Measurements from ENCODE around the gene ASRGL1.

The ASRGL1 gene

DNA sequence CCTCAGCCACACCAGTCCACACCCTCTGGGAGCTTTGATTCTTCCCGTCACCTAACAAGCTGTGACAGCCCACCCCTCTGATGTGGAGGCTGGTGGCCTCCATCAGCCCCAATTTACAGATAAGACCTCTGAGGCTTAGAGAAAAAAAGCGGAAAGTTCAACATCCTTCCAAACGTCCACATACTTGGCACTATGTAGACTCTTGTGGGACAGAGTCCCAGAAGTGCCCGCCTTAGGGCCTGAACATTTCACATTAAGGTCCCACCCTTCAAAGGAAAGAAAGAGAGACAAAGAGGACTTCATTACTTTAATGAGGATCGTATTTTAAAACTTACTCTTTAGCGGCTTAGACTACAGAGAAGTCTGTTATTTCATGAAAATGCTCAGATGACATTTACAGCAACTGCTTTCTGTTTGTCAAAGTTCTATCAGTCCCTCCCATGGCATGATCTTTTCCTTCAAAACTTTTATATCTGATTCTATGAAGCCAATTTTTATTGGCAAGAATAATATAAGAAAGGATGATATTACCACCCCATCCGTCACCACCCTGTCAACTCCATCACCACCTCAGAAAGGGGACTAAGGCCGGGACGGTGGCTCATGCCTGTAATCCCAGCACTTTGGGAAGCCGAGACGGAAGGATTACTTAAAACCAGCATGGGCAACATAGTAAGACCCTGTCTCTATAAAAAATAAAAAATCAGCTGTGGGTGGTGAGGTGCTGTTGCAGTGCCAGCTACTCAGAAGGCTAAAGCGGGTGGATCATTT is 65.9 kb downstream of the ASRGL1 start:
- H3K27me3 ChIP-seq (ENCODE audit: control insufficient read depth, insufficient read depth, low read length), result peaks cover 6% of the 10 kb centered on the region
- peaks cover 41% of the 10 kb centered on the region for H3K4me1 ChIP-seq (ENCODE audit: control insufficient read depth, insufficient read depth, low read length)
- H3K9me3 ChIP-seq (replicated peaks; ENCODE audit: low read length), result no peaks in the 10 kb centered on the region
- H3K36me3 ChIP-seq (ENCODE audit: insufficient read depth, low read length), result no peaks in the 10 kb centered on the region
- no peak overlapping the region for H3K4me2 ChIP-seq (ENCODE audit: low read length)
- no peak overlapping the region for H3K9ac ChIP-seq (ENCODE audit: low read depth, low read length)
- H3K4me3 ChIP-seq (ENCODE audit: low read length), result no peak overlapping the region

DNA sequence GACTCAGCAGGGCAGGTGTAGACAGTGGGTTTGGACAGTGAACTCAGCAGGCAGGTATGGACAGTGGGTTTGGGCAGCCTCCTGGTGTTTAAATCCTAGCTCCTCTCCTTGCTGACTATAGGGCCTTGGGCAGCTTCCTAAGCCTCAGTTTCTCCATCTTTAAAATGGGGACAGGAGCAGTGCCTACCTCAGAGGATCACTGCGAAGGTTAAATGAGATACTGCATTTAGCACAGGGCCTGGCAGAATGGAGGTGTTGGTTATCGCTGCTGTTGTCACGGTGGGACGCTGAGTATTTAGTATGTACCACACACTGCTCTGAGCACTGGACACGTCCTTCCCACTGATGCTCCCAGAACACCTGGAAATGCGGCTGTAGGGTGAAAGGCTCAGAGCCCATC is 67.2 kb downstream of the ASRGL1 start:
- H3K4me3 ChIP-seq (ENCODE audit: low read length), result no peak overlapping the region
- no peak overlapping the region for H3K4me2 ChIP-seq (ENCODE audit: low read length)
- no peaks in the 10 kb centered on the region for H3K9me3 ChIP-seq (replicated peaks; ENCODE audit: low read length)
- peaks cover 29% of the 10 kb centered on the region for H3K4me1 ChIP-seq (ENCODE audit: control insufficient read depth, insufficient read depth, low read length)
- no peak overlapping the region for H3K9ac ChIP-seq (ENCODE audit: low read depth, low read length)
- H3K27me3 ChIP-seq (ENCODE audit: control insufficient read depth, insufficient read depth, low read length), result peaks cover 6% of the 10 kb centered on the region
- H3K36me3 ChIP-seq (ENCODE audit: insufficient read depth, low read length), result no peaks in the 10 kb centered on the region

- Histone ChIP-seq H3K4me1 (ENCODE audit: control insufficient read depth, insufficient read depth, low read length) (peaks cover 26% of the 10 kb centered on the region), H3K36me3 (ENCODE audit: insufficient read depth, low read length) (no peaks in the 10 kb centered on the region), H3K9ac (ENCODE audit: low read depth, low read length) (no peak overlapping the region), H3K4me2 (ENCODE audit: low read length) (no peak overlapping the region), H3K9me3 (replicated peaks; ENCODE audit: low read length) (no peaks in the 10 kb centered on the region), H3K4me3 (ENCODE audit: low read length) (no peak overlapping the region), H3K27me3 (ENCODE audit: control insufficient read depth, insufficient read depth, low read length) (peaks cover 6% of the 10 kb centered on the region)
These were observed 67.7 kb downstream of the ASRGL1 start for GRCh38 chr11:62404901-62405300.

DNA sequence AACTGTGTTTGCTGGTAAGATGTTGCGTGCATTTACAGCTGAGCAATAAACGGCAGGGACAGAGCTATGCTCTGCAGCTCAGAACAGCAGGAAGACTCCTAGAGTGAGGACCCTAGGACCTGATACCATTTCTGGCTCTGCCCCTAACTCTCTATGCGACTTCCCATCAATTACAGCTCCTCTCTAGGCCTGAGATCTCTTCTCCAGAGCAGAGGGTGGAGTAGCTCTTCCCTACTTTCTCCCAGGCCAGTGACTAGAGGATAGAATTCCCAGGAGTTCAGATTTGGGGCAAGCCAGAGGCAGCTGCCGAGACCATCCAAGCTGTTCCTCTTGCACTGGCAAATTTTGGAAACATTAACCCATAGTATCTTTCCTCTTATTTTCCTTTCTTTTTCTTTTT is 68.8 kb downstream of the ASRGL1 start:
- Histone ChIP-seq H3K4me1 (ENCODE audit: control insufficient read depth, insufficient read depth, low read length) (peaks cover 14% of the 10 kb centered on the region), H3K4me2 (ENCODE audit: low read length) (no peak overlapping the region), H3K36me3 (ENCODE audit: insufficient read depth, low read length) (no peaks in the 10 kb centered on the region), H3K4me3 (ENCODE audit: low read length) (no peak overlapping the region), H3K9me3 (replicated peaks; ENCODE audit: low read length) (no peaks in the 10 kb centered on the region), H3K27me3 (ENCODE audit: control insufficient read depth, insufficient read depth, low read length) (peaks cover 6% of the 10 kb centered on the region), H3K9ac (ENCODE audit: low read depth, low read length) (no peak overlapping the region)

GRCh38 chr11:62409831-62410230 is 72.6 kb downstream of the ASRGL1 start:
- Histone ChIP-seq H3K4me2 (ENCODE audit: low read length) (no peak overlapping the region), H3K4me3 (ENCODE audit: low read length) (no peak overlapping the region), H3K4me1 (ENCODE audit: control insufficient read depth, insufficient read depth, low read length) (no peaks in the 10 kb centered on the region), H3K9ac (ENCODE audit: low read depth, low read length) (no peak overlapping the region), H3K36me3 (ENCODE audit: insufficient read depth, low read length) (no peaks in the 10 kb centered on the region), H3K27me3 (ENCODE audit: control insufficient read depth, insufficient read depth, low read length) (peaks cover 3% of the 10 kb centered on the region), H3K9me3 (replicated peaks; ENCODE audit: low read length) (no peaks in the 10 kb centered on the region)

- H3K4me2 ChIP-seq (ENCODE audit: low read length), result no peak overlapping the region
- no peaks in the 10 kb centered on the region for H3K36me3 ChIP-seq (ENCODE audit: insufficient read depth, low read length)
- no peaks in the 10 kb centered on the region for H3K4me1 ChIP-seq (ENCODE audit: control insufficient read depth, insufficient read depth, low read length)
- no peaks in the 10 kb centered on the region for H3K27me3 ChIP-seq (ENCODE audit: control insufficient read depth, insufficient read depth, low read length)
- H3K9me3 ChIP-seq (replicated peaks; ENCODE audit: low read length), result no peaks in the 10 kb centered on the region
- no peak overlapping the region for H3K4me3 ChIP-seq (ENCODE audit: low read length)
- H3K9ac ChIP-seq (ENCODE audit: low read depth, low read length), result no peak overlapping the region
These were observed 73.7 kb downstream of the ASRGL1 start for GRCh38 chr11:62410972-62411371.

GRCh38 chr11:62411524-62411923 is 74.3 kb downstream of the ASRGL1 start:
- Histone ChIP-seq H3K36me3 (ENCODE audit: insufficient read depth, low read length) (no peaks in the 10 kb centered on the region), H3K4me1 (ENCODE audit: control insufficient read depth, insufficient read depth, low read length) (no peaks in the 10 kb centered on the region), H3K9ac (ENCODE audit: low read depth, low read length) (no peak overlapping the region), H3K4me3 (ENCODE audit: low read length) (no peak overlapping the region), H3K9me3 (replicated peaks; ENCODE audit: low read length) (no peaks in the 10 kb centered on the region), H3K4me2 (ENCODE audit: low read length) (no peak overlapping the region), H3K27me3 (ENCODE audit: control insufficient read depth, insufficient read depth, low read length) (no peaks in the 10 kb centered on the region)

GRCh38 chr11:62413060-62413696 is 75.9 kb downstream of the ASRGL1 start:
- Histone ChIP-seq H3K4me1 (ENCODE audit: control insufficient read depth, insufficient read depth, low read length) (no peaks in the 10 kb centered on the region), H3K27me3 (ENCODE audit: control insufficient read depth, insufficient read depth, low read length) (no peaks in the 10 kb centered on the region), H3K4me3 (ENCODE audit: low read length) (no peak overlapping the region), H3K36me3 (ENCODE audit: insufficient read depth, low read length) (no peaks in the 10 kb centered on the region), H3K9me3 (replicated peaks; ENCODE audit: low read length) (no peaks in the 10 kb centered on the region), H3K9ac (ENCODE audit: low read depth, low read length) (no peak overlapping the region), H3K4me2 (ENCODE audit: low read length) (no peak overlapping the region)

DNA sequence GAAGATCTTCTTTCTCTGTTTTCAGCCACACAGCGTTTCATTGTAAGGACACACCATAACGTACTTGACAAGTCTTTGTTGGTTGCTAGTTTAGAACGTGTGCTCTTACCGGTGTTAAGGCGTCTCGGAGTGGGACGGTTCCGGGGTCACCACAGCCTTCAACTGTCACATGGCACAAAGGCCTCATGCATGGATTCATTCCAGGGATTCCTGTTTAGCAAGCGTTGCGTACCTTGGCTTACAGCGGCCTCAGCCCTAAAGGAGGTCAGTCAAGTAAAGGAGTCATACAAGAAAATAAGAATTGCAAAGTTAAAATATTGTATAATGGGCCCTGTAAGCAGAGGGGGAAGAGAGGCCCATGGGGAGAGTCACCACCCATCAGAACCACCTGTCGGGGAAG is 79.3 kb downstream of the ASRGL1 start:
- Histone ChIP-seq H3K4me2 (ENCODE audit: low read length) (no peak overlapping the region), H3K9me3 (replicated peaks; ENCODE audit: low read length) (no peaks in the 10 kb centered on the region), H3K4me1 (ENCODE audit: control insufficient read depth, insufficient read depth, low read length) (no peaks in the 10 kb centered on the region), H3K9ac (ENCODE audit: low read depth, low read length) (no peak overlapping the region), H3K4me3 (ENCODE audit: low read length) (no peak overlapping the region), H3K36me3 (ENCODE audit: insufficient read depth, low read length) (no peaks in the 10 kb centered on the region), H3K27me3 (ENCODE audit: control insufficient read depth, insufficient read depth, low read length) (peaks cover 8% of the 10 kb centered on the region)

GRCh38 chr11:62418136-62418535 is 80.9 kb downstream of the ASRGL1 start:
- Histone ChIP-seq H3K9me3 (replicated peaks; ENCODE audit: low read length) (no peaks in the 10 kb centered on the region), H3K27me3 (ENCODE audit: control insufficient read depth, insufficient read depth, low read length) (peaks cover 15% of the 10 kb centered on the region), H3K9ac (ENCODE audit: low read depth, low read length) (no peak overlapping the region), H3K4me1 (ENCODE audit: control insufficient read depth, insufficient read depth, low read length) (no peaks in the 10 kb centered on the region), H3K36me3 (ENCODE audit: insufficient read depth, low read length) (no peaks in the 10 kb centered on the region), H3K4me3 (ENCODE audit: low read length) (no peak overlapping the region), H3K4me2 (ENCODE audit: low read length) (no peak overlapping the region)

GRCh38 chr11:62418733-62419132 is 81.5 kb downstream of the ASRGL1 start, which contains the start of gene SCGB1A1:
SCGB1A1 (plus strand) TSS chr11:62419033; CDS start chr11:62419096, 63 bp downstream.
- Histone ChIP-seq H3K9ac (ENCODE audit: low read depth, low read length) (no peak within 1 kb of the TSS), H3K27me3 (ENCODE audit: control insufficient read depth, insufficient read depth, low read length) (peaks cover 19% of the 10 kb centered on the region), H3K4me1 (ENCODE audit: control insufficient read depth, insufficient read depth, low read length) (no peaks in the 10 kb centered on the region), H3K36me3 (ENCODE audit: insufficient read depth, low read length) (no peaks in the 10 kb centered on the region), H3K4me2 (ENCODE audit: low read length) (no peak within 1 kb of the TSS), H3K4me3 (ENCODE audit: low read length) (no peak within 1 kb of the TSS), H3K9me3 (replicated peaks; ENCODE audit: low read length) (no peaks in the 10 kb centered on the region)
